SK-N-MC (cell line): ENCODE data around the gene SMCP.

Source experiments
- DNase-seq: peaks from one replicate; pipeline ENCODE4 v3.0.0-alpha.2; 2011; ENCODE audit warnings: low read depth, low spot score
- H3K27ac ChIP-seq: fragments of 200-600 bp; sonication (generic); 2 replicates; pipeline ENCODE4 v1.5.1; 2016; ENCODE audit warnings: mixed run types
- H3K36me3 ChIP-seq: fragments of 200-600 bp; sonication (generic); 2 replicates; pipeline ENCODE4 v1.6.1; 2017; ENCODE audit warnings: antibody characterized with exemption, low read length, mixed read lengths; ENCODE audit not compliant: insufficient read depth
- H3K4me3 ChIP-seq: fragments of 200-600 bp; sonication (generic); 2 replicates; pipeline ENCODE4 v1.5.1; 2016
- H3K9ac ChIP-seq: fragments of 200-600 bp; sonication (generic); 2 replicates; pipeline ENCODE4 v1.8.0; 2017; ENCODE audit warnings: mixed run types, mixed read lengths; ENCODE audit not compliant: insufficient read length
- H3K9me3 ChIP-seq: fragments of 200-600 bp; sonication (generic); 2 replicates; pipeline ENCODE4 v1.6.1; 2017; ENCODE audit warnings: low read depth, mild to moderate bottlenecking, antibody characterized with exemption, low read length, moderate library complexity, mixed read lengths
- EZH2 ChIP-seq: fragments of 200-600 bp; sonication (generic); IDR thresholded peaks from one replicate; pipeline ENCODE4 v1.6.1; 2017; ENCODE audit warnings: antibody characterized with exemption
- FOXP2 ChIP-seq: optimal IDR thresholded peaks from 2 replicates; pipeline ENCODE3; 2011; ENCODE audit warnings: mild to moderate bottlenecking, moderate library complexity; ENCODE audit not compliant: insufficient read depth; ENCODE audit errors: extremely low read length, control extremely low read depth
- POLR2AphosphoS5 ChIP-seq: IDR thresholded peaks from 2 replicates; pipeline ENCODE4 v1.6.1; 2012; ENCODE audit warnings: mild to moderate bottlenecking, low read depth, low read length, borderline replicate concordance

SMCP gene

DNA sequence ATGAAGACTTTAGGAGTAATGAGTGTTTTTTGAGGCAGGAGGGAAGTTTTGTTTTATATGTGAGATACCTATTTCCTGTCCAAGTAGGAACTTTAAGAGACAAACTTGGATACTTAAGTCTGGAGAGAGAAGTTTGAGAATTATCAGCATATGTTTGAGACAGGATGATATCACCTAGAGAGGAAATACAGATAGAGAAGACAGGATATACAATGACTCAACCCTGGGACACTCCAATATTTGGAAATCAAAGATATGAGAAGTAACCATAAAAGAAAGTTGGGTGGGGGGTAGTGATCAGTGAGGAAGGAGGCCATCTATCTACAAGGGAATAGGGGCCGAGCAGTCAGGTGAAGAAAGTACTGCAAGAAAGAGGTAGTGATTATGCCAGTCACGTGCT, 11.8 kb upstream of the SMCP start:
- Histone ChIP-seq H3K4me3 (no peak overlapping the region), H3K36me3 (no peaks in the 10 kb centered on the region), H3K9me3 (no peaks in the 10 kb centered on the region), H3K9ac (no peak overlapping the region), H3K27ac (no peak overlapping the region)
- TF ChIP-seq POLR2AphosphoS5, result no peak
- no peak for TF ChIP-seq EZH2
- TF ChIP-seq FOXP2, result no peak
- no peak for DNase-seq

GRCh38 chr1:152869808-152870419, 8.2 kb upstream of the SMCP start:
- TF ChIP-seq EZH2 (no peak), FOXP2 (no peak), POLR2AphosphoS5 (no peak)
- Histone ChIP-seq H3K27ac (no peak overlapping the region), H3K9ac (no peak overlapping the region), H3K9me3 (no peaks in the 10 kb centered on the region), H3K4me3 (no peak overlapping the region), H3K36me3 (no peaks in the 10 kb centered on the region)
- DNase-seq, result peak; percentile 16

GRCh38 chr1:152870831-152871730, 7.0 kb upstream of the SMCP start:
- DNase-seq, result no peak
- Histone ChIP-seq H3K9me3 (no peaks in the 10 kb centered on the region), H3K27ac (no peak overlapping the region), H3K36me3 (no peaks in the 10 kb centered on the region), H3K9ac (no peak overlapping the region), H3K4me3 (no peak overlapping the region)
- TF ChIP-seq EZH2 (no peak), POLR2AphosphoS5 (no peak), FOXP2 (no peak)

GRCh38 chr1:152871731-152872126, 6.4 kb upstream of the SMCP start:
- Histone ChIP-seq H3K4me3 (no peak overlapping the region), H3K27ac (no peak overlapping the region), H3K9ac (no peak overlapping the region), H3K9me3 (no peaks in the 10 kb centered on the region), H3K36me3 (no peaks in the 10 kb centered on the region)
- DNase-seq, result no peak
- TF ChIP-seq FOXP2, result no peak
- no peak for TF ChIP-seq EZH2
- TF ChIP-seq POLR2AphosphoS5, result no peak

GRCh38 chr1:152873495-152873894, 4.6 kb upstream of the SMCP start:
- H3K9ac ChIP-seq, result no peak overlapping the region
- TF ChIP-seq POLR2AphosphoS5 (no peak), EZH2 (no peak), FOXP2 (no peak)
- H3K27ac ChIP-seq, result no peak overlapping the region
- H3K36me3 ChIP-seq, result no peaks in the 10 kb centered on the region
- no peak for DNase-seq
- no peak overlapping the region for H3K4me3 ChIP-seq
- no peaks in the 10 kb centered on the region for H3K9me3 ChIP-seq

DNA sequence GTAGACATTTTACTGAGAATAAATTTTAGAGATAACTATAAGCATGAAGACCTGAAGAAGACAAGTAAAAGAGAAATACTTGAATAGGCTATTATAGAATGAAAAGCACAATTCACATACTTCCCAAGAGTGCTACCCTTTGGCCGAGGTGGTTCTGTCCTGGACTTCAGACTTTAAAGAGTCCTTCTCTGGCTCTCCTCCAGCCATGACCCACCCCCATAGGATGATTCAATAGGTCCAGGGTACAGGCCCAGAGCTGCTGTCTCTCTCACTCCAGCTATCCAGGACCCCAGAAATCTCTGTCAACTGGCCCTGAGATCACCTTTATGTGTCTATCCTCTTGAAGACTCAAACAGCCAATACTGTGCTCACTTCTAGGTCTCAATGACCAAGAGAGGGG, 1.3 kb upstream of the SMCP start:
- Histone ChIP-seq H3K4me3 (no peak overlapping the region), H3K36me3 (no peaks in the 10 kb centered on the region), H3K27ac (no peak overlapping the region), H3K9me3 (no peaks in the 10 kb centered on the region), H3K9ac (no peak overlapping the region)
- no peak for DNase-seq
- TF ChIP-seq POLR2AphosphoS5, result no peak
- TF ChIP-seq FOXP2, result no peak
- TF ChIP-seq EZH2, result no peak

DNA sequence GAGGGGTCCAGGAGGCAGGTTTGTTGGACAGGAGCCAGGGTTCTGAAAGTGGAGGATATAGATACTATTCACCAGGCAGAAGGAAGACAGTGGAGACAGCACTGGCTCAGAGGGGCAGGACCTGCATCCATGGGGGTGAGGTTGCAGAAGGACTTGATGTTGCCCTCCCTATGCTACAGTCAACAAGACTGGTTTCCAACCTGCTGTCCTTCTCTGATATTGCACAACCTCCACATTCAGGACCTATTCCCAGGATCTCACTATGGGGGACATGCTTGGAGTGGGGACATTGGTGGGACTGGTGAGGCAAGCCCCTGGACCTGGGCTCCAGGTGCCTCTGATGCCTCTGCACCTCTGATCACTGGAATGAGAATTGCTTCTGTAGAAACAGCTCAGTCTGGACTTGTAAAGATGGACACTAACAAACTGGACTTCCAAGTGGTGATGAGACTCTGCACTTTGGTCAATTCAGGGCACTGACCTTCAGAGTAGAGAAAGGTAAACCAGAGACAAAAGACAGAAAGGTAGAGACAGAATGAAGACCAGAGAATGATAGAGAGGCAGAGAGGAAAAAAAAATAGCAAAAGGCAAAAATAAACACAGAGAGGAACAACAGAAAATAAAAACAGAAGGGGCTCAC, 1.6 kb downstream of the SMCP start:
- H3K9me3 ChIP-seq, result no peaks in the 10 kb centered on the region
- DNase-seq, result no peak
- H3K4me3 ChIP-seq, result no peak overlapping the region
- no peak overlapping the region for H3K27ac ChIP-seq
- no peaks in the 10 kb centered on the region for H3K36me3 ChIP-seq
- H3K9ac ChIP-seq, result no peak overlapping the region
- TF ChIP-seq FOXP2, result no peak
- no peak for TF ChIP-seq EZH2
- no peak for TF ChIP-seq POLR2AphosphoS5

GRCh38 chr1:152880316-152880715, 2.2 kb downstream of the SMCP start:
- no peak for TF ChIP-seq POLR2AphosphoS5
- TF ChIP-seq FOXP2, result no peak
- no peak for TF ChIP-seq EZH2
- Histone ChIP-seq H3K27ac (no peak overlapping the region), H3K4me3 (no peak overlapping the region), H3K9ac (no peak overlapping the region), H3K36me3 (no peaks in the 10 kb centered on the region), H3K9me3 (no peaks in the 10 kb centered on the region)
- DNase-seq, result no peak

DNA sequence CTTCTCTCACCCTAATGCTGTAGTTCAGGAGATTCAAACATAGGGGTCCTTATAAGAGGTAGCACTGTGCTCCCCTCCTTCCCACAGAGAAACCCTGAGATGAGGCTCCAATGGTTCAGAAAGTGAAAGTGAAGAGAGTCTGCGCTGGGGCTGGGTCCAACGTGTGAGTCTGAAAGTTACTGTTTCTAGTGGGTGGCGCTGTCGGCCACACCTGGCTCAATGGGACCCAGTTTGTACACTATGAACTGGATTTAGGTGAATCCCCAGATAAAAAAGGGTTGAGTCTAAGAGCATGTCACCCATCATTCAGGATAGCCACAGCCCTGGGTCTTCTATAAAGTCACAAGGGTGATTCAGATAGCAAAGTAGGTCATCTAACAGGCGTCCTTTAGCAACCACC, 2.8 kb downstream of the SMCP start:
- no peak overlapping the region for H3K27ac ChIP-seq
- H3K9ac ChIP-seq, result no peak overlapping the region
- no peaks in the 10 kb centered on the region for H3K36me3 ChIP-seq
- H3K9me3 ChIP-seq, result no peaks in the 10 kb centered on the region
- no peak for DNase-seq
- H3K4me3 ChIP-seq, result no peak overlapping the region
- TF ChIP-seq POLR2AphosphoS5 (no peak), EZH2 (no peak)
